Measurements from ENCODE around the gene PIK3R1.

GRCh38 chr5:68195137-68195536, 20.4 kb upstream of the PIK3R1 start:
- no peak for TF ChIP-seq POLR2A (IDR thresholded peaks at IDR 0.05)
- no peak for TF ChIP-seq CTCF (IDR thresholded peaks at IDR 0.05)
